Breast epithelium (tissue), 4 donors: ENCODE measurements around the gene ATF3. TPM values are rescaled to one million over a fixed set of nuclear protein-coding genes. Genes with fewer than 3 reads are reported as not detected.

Experiments used
- DNase-seq, 2 donors: peaks; one replicate each; pipeline ENCODE4 v3.0.0-alpha.2; 2019; ENCODE audit warnings: low spot score in 2 of 2
- H3K27ac ChIP-seq, 2 donors: fragments of 200-600 bp; sonication (generic) in 1 of 2; one replicate each; pipeline ENCODE4 v1.5.1; 2016 to 2019; ENCODE audit warnings: mild to moderate bottlenecking in 1 of 2
- H3K27me3 ChIP-seq, 2 donors: fragments of 200-600 bp; sonication (generic) in 1 of 2; one replicate each; pipeline versions ENCODE4 v1.5.1 to v1.6.0; 2017 to 2019; ENCODE audit warnings: control low read depth in 1 of 2, mild to moderate bottlenecking in 1 of 2
- H3K36me3 ChIP-seq: fragments of 200-600 bp; one replicate; pipeline ENCODE4 v1.5.1; 2019
- H3K4me1 ChIP-seq, 2 donors: fragments of 200-600 bp; sonication (generic); one replicate each; pipeline ENCODE4 v1.5.1; 2016 to 2019; ENCODE audit warnings: control low read depth in 1 of 2
- H3K4me3 ChIP-seq, 3 donors: fragments of 200-600 bp; sonication (generic); 1 replicate in 2 of 3; 2 replicates in 1 of 3; pipeline ENCODE4 v1.5.1; 2016 to 2019; ENCODE audit warnings: mild to moderate bottlenecking in 3 of 3, moderate library complexity in 2 of 3
- H3K9me3 ChIP-seq, 2 donors: fragments of 200-600 bp; sonication (generic) in 1 of 2; one replicate each; pipeline ENCODE4 v1.5.1; 2016 to 2019; ENCODE audit warnings: control low read depth in 1 of 2
- POLR2A ChIP-seq: fragments of 450-650 bp; IDR thresholded peaks from one replicate; pipeline ENCODE4 v1.6.1; 2016; ENCODE audit warnings: antibody characterized with exemption, mild to moderate bottlenecking, moderate library complexity
- POLR2AphosphoS5 ChIP-seq, 3 donors: sonication (generic); formaldehyde crosslinking; IDR thresholded peaks; one replicate each; pipeline ENCODE4 v1.6.1; 2017; ENCODE audit warnings: antibody characterized with exemption in 3 of 3
- intact Hi-C: fragments of 100-400 bp; cut with DNase I; formaldehyde crosslinking; loops from one replicate; pipeline ENCODE4 v1.15.1; 2023; ENCODE audit warnings: low total_unique reads
- total RNA-seq, 3 donors: library from RNA; depleted of rRNA; stranded (reverse); fragments of >200 nt; gene quantifications; one replicate each; pipeline ENCODE4 v1.1.0, GENCODE V29; 2016
- TF ChIP-seq, protein P1 (sequence below), 3 donors: fragments of 450-650 bp; IDR thresholded peaks; one replicate each; pipeline ENCODE4 v1.5.1; 2016 to 2017; ENCODE audit warnings: antibody characterized with exemption in 3 of 3, mild to moderate bottlenecking in 3 of 3, moderate library complexity in 3 of 3

The ATF3 gene
- total RNA-seq, 3 donors from 2014 or later: 6.7 to 90.9 (median 26.9) TPM

DNA sequence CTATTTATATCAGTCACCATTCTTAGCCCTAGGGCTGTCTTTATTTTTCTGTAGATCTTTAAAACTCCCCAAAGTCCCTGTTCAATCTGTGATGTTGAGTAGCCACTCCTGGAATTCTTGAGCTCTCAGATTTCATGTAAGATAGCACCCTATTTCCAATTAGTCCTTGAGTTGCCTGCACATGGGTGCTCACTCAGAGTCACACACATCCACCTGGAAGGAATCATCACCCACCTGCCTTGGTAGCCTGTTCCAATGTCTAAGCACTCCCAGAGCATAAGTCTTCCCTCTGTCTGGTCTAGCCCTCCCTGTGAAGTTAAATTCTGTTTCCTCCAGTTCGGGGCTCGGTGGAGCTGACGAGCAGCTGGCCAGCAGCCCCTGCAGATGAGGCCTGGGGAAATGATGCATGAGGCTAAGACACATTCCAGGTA, 14.7 kb upstream of the ATF3 start:
- intact Hi-C loops: no loop called here
- Histone ChIP-seq H3K4me3 (no peak overlapping the region), H3K36me3 (no peaks in the 10 kb centered on the region), H3K4me1 (no peaks in the 10 kb centered on the region), H3K27ac (no peak overlapping the region), H3K9me3 (no peaks in the 10 kb centered on the region), H3K27me3 (no peaks in the 10 kb centered on the region)
- no peak for DNase-seq
- TF ChIP-seq, protein P1, sequence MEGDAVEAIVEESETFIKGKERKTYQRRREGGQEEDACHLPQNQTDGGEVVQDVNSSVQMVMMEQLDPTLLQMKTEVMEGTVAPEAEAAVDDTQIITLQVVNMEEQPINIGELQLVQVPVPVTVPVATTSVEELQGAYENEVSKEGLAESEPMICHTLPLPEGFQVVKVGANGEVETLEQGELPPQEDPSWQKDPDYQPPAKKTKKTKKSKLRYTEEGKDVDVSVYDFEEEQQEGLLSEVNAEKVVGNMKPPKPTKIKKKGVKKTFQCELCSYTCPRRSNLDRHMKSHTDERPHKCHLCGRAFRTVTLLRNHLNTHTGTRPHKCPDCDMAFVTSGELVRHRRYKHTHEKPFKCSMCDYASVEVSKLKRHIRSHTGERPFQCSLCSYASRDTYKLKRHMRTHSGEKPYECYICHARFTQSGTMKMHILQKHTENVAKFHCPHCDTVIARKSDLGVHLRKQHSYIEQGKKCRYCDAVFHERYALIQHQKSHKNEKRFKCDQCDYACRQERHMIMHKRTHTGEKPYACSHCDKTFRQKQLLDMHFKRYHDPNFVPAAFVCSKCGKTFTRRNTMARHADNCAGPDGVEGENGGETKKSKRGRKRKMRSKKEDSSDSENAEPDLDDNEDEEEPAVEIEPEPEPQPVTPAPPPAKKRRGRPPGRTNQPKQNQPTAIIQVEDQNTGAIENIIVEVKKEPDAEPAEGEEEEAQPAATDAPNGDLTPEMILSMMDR (IDR thresholded peaks at IDR 0.05): no peak
- no peak for TF ChIP-seq POLR2AphosphoS5 (IDR thresholded peaks at IDR 0.05)
- no peak for TF ChIP-seq POLR2A

DNA sequence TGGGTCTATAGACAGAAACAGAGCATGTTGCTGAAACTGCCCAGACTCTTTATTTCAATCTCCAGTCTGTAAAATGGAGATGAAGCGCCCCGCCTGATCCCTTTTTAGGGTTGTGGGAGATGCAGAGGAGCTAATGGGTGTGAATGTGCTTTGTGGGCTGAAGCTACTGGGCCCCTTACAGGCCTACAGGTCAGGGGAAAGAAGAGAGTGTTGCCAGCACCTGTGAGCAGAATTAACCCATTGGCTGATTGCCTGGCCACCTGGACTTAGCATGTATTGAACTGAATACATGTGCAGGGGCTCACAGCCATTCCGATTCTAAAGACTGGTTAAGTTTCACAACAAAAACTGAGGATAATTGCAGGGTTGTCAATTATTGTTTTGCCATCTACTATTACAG, 13.9 kb upstream of the ATF3 start:
- Histone ChIP-seq H3K36me3 (no peaks in the 10 kb centered on the region), H3K4me1 (no peaks in the 10 kb centered on the region), H3K27me3 (no peaks in the 10 kb centered on the region), H3K9me3 (no peaks in the 10 kb centered on the region), H3K27ac (no peak overlapping the region), H3K4me3 (no peak overlapping the region)
- intact Hi-C loops: no loop called here
- no peak for TF ChIP-seq POLR2A
- no peak for TF ChIP-seq POLR2AphosphoS5 (IDR thresholded peaks at IDR 0.05)
- TF ChIP-seq, protein P1 (IDR thresholded peaks at IDR 0.05): no peak
- DNase-seq: no peak

DNA sequence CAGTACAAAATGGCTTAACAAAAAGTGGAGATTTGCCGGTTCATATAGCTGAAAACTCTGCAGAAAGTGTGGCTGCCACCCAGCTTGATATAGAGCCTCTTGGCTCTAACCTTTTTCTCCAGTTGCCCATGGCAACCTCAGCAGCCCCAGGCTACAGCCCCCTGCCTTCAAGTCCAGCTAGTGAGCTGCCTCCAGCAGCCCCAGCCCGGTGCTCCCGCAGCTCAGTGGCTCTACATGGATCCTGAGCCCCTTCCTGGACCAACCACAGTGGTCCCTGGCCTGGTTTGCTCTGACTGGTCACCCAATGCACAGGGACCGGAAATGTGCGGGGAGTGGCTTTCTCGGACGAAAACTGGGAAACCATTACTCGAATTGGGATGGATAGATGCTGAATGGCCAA, 13.3 kb upstream of the ATF3 start:
- H3K27ac ChIP-seq: peak overlapping the region; percentile 83 to 85
- TF ChIP-seq, protein P1 (IDR thresholded peaks at IDR 0.05): no peak
- TF ChIP-seq POLR2AphosphoS5 (IDR thresholded peaks at IDR 0.05) (no peak), POLR2A (no peak)
- H3K27me3 ChIP-seq: no peaks in the 10 kb centered on the region
- no peaks in the 10 kb centered on the region for H3K9me3 ChIP-seq
- DNase-seq: no peak
- no peak overlapping the region for H3K4me3 ChIP-seq
- no peaks in the 10 kb centered on the region for H3K36me3 ChIP-seq
- intact Hi-C loops: no loop called here
- H3K4me1 ChIP-seq: no peaks in the 10 kb centered on the region

DNA sequence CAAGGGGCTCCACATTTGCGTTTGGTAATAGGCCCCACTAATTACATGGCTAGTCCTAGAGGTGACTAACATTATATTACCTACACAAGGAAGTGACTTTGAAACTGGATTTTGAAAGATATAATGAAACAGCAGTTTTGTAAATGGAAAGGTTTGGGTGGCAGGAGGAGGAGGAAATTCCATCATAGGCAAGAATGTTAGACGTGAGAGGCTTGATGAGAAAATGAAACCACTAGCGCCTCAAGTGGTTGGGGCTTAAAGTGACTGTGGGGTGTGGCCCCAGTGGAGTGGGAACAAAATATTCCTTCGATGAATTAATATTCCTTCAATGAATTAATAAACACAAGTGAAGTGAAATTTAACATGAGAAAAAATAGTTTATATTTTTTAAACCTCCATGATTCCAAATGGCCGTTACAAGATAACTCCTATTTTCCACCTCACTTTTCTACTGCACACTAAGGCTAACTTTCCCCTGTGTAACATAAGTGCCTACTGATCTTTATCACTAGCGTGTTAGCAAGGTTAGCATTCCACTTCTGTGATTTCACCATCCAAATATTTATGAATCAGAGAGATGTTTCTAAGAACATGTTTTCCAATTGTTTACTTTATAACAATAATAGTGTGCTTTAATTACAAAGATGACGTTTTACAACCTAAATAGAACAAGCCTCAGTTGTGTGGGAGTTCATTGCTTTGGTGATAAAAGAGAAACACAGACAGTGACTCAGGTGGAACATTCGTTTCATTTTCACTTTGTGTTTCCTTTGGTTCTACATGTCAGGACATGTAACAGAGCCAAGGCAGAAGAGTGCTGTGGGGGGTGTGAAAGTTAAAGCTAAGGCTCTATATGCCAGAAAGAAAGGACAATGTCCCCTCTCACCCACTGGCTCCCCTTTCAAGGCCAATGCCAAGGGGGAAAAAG, 12.5 kb upstream of the ATF3 start:
- no peaks in the 10 kb centered on the region for H3K4me1 ChIP-seq
- no peaks in the 10 kb centered on the region for H3K9me3 ChIP-seq
- TF ChIP-seq POLR2AphosphoS5 (IDR thresholded peaks at IDR 0.05) (peak in 1 of 3 donors; percentile 29), POLR2A (no peak)
- TF ChIP-seq, protein P1 (IDR thresholded peaks at IDR 0.05): peak in 2 of 3 donors; percentile 34 to 71
- H3K27me3 ChIP-seq: no peaks in the 10 kb centered on the region
- H3K27ac ChIP-seq: peak overlapping the region; percentile 83 to 85
- intact Hi-C loops: no loop called here
- peak in 1 of 2 donors; percentile 59 for DNase-seq
- no peaks in the 10 kb centered on the region for H3K36me3 ChIP-seq
- peak overlapping the region in 2 of 3 donors; percentile 20 to 30 for H3K4me3 ChIP-seq

DNA sequence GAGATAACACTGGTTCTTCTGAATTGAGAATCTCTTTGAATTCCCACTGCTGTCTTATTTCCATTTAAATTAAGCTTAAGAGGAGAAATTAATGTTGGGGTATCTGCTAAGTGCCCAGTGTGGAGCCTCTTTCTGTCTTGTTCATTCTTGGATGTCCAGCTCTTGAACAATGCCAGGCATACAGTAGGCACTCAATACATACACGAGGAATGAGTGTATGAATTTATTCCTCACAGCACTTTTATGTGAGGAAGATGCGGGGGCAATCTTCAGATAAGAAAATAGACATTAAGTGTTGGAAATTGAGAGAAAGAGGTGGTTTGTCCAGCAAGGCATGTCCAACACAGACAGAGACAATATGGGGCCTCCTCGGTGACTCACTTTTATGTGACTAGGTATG, 11.8 kb upstream of the ATF3 start:
- Histone ChIP-seq H3K27me3 (no peaks in the 10 kb centered on the region), H3K27ac (peak overlapping the region; percentile 83 to 85), H3K4me3 (peak overlapping the region in 2 of 3 donors; percentile 20 to 30), H3K36me3 (no peaks in the 10 kb centered on the region), H3K4me1 (no peaks in the 10 kb centered on the region), H3K9me3 (no peaks in the 10 kb centered on the region)
- no peak for TF ChIP-seq POLR2AphosphoS5 (IDR thresholded peaks at IDR 0.05)
- no peak for TF ChIP-seq POLR2A
- TF ChIP-seq, protein P1 (IDR thresholded peaks at IDR 0.05): no peak
- intact Hi-C loops: no loop called here
- DNase-seq: no peak
